ENCODE results near the gene STRN4.
A peak's percentile ranks its signal among the peaks of the same experiment; 100 is the strongest.

STRN4 gene

DNA sequence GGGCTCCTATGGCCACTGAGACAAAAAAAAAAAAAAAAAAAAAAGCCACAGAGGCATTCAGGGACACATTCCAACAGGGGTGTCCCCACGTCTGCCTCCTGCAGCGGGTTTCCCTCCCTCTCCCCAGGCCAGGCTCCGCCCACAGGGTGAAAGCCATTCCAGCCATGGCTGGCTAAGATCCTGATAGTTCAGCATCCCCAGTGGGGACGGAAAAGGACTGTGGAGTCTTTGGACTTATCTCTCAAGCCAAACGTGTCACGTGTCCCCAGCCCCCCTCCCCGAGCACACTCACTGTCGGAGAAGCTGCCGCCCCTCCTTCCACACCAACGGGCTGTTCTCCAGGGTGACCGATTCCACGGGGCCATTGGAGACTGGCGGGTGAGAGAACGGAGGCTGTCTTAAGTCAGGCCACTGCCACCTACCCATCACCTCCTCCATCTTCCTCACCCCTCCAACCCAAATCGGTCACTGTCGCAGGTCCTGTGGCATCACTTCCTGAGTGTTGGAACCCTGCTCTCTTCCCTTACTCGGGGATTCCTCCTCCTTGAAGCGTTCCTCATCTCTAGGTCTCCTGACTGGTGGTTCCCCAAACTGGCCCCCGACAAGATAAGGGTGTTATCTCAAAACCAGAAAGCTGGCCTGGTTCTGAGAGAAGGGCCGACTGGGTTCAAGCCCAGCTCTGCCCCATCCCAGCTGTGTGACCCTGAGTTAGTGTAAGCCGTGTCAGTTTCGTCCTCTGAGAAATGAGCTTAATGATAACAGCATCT lies 9.5 kb downstream of the STRN4 start:
- TF ChIP-seq CTCF (IDR thresholded peaks at IDR 0.05; ENCODE audit: control insufficient read depth, insufficient read depth, low read depth, low read length, missing control alignments), result no peak
- no peak overlapping the region for H3K4me3 ChIP-seq (ENCODE audit: control insufficient read depth, low read depth, low read length)

DNA sequence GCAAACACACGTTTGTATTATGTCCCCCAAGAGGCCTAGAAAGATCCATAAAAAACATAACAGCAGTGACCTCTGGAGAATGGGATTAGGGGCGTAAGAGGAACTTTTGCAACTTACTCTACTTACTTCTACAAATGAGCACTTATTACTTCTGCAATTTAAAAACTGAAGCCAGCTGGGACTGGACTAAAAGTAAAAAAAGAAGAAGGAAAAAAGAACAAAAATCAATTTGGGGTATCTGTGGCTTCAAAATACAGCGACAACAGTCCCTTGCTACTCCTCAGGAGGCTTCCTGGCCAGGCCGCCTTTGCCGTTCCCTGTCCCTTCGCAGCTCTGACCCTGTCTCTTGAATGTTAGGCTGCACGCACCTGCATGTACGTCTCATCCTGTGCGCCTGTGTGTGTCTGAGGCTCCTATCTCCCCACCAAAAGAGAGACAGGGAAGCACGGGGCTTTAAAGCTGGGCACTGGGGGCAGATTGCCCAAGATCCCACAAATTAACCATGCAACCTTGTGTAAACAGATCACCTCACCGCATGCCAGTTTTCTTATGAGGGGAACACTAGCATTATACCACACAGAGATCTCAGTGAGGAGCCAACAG lies 12.5 kb downstream of the STRN4 start:
- TF ChIP-seq CTCF (IDR thresholded peaks at IDR 0.05; ENCODE audit: control insufficient read depth, insufficient read depth, low read depth, low read length, missing control alignments), result no peak
- no peak overlapping the region for H3K4me3 ChIP-seq (ENCODE audit: control insufficient read depth, low read depth, low read length)
- DNase-seq (ENCODE audit: low read depth), result no peak

More for the DNA sequence above, 9.5 kb downstream of the STRN4 start:
- no peak for DNase-seq (ENCODE audit: low read depth)

DNA sequence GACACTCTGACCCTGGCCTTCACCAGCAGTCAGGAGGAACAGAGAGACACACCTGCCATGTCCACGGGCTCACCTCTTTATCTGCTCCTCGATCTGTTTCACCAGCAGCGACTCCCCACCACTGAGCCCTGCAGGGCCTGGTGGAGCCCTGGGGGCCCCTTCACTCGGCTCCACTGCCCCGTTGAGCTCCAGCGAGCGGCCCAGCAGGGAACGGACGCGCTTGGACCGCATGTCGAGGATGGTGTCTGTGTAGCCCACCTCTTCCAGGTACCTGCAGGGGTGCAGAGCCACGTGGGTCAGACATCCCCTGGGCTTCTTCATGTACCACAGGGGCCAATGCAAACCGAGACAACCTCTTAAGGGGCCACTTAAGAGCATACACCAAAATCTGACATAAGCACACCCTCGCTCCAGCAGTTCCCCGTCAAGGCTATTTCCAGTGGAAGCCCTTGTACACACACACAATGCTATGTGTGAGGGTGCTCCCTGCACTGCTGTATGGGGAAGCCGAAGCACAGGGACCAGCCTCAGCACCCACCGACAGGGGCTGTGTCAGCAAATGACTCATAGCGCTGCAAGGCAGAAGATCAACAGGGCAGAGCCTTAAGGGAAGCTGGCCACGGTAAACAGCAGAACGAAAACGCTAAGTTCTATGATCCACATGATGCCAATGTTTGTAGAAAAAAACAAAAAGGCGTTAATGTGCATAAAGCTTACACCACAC lies 13.1 kb downstream of the STRN4 start:
- DNase-seq (ENCODE audit: low read depth), result no peak
- no peak overlapping the region for H3K4me3 ChIP-seq (ENCODE audit: control insufficient read depth, low read depth, low read length)
- no peak for TF ChIP-seq CTCF (IDR thresholded peaks at IDR 0.05; ENCODE audit: control insufficient read depth, insufficient read depth, low read depth, low read length, missing control alignments)

- no peak for DNase-seq (ENCODE audit: low read depth)
- no peak for TF ChIP-seq CTCF (IDR thresholded peaks at IDR 0.05; ENCODE audit: control insufficient read depth, insufficient read depth, low read depth, low read length, missing control alignments)
- H3K4me3 ChIP-seq (ENCODE audit: control insufficient read depth, low read depth, low read length), result no peak overlapping the region
Observed at GRCh38 chr19:46732172-46732938, 13.9 kb downstream of the STRN4 start.

DNA sequence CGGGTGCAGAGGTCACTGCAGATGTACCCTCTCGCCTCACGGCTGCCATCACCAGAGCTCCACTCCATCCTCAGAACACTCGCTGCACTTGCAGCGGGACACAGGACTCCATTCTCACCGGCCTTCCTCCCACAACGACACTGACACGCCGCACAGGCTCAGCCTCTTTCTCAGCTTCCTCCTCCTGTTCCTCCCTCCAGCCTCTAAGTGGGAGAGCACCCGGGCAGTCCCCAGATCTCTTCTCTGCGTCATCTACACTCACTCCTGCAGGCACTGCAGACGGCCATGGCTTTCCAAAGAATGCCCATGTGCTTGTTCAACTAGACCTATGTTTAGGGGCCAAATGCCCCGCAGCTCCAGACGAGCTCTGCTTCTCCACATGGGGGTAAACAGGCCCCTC lies 14.7 kb downstream of the STRN4 start:
- TF ChIP-seq CTCF (IDR thresholded peaks at IDR 0.05; ENCODE audit: control insufficient read depth, insufficient read depth, low read depth, low read length, missing control alignments), result no peak
- no peak for DNase-seq (ENCODE audit: low read depth)

DNA sequence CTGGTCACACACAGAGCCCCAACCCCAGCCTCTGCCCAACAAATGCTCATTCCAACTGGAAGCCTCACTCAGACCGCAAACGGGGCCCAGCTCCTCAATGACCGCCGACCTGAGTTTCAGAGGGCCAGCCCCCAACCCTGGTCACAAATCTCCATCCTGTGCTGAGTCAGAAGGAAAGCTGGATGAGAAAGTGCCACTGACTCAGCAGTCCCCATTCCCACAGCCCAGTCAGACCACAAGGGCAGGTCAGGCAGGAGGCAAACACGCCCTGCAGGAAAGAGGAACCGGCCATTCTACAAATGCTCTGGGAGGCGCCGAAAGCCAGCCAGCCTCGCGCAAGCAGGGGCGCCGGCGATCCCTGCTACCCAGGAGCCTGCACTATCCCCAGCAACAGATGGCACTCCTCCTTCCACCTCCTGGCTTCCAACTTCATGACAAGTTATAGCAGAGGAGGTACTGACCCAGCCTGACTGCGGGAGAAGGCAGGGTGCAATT lies 15.2 kb downstream of the STRN4 start:
- H3K4me3 ChIP-seq (ENCODE audit: control insufficient read depth, low read depth, low read length), result no peak overlapping the region
- no peak for TF ChIP-seq CTCF (IDR thresholded peaks at IDR 0.05; ENCODE audit: control insufficient read depth, insufficient read depth, low read depth, low read length, missing control alignments)
- DNase-seq (ENCODE audit: low read depth), result peak; percentile 63

More for the DNA sequence above, 14.7 kb downstream of the STRN4 start:
- H3K4me3 ChIP-seq (ENCODE audit: control insufficient read depth, low read depth, low read length), result no peak overlapping the region

All from AG09309 (cell line).